OCI-M2 (cell line): ENCODE results near the gene CARNS1.
A peak's percentile ranks its signal among the peaks of the same experiment; 100 is the strongest.
"Not testable (repeated sequence)": the region's sequence is repeated elsewhere in the genome, so short reads cannot be mapped to it uniquely, and the experiment has no call there.

Experiments
- DNase-seq: peaks from one replicate; lab custom pipeline; 2025; ENCODE audit not compliant: unreplicated experiment; lab: John Stamatoyannopoulos, UW

CARNS1 gene

GRCh38 chr11:67423891-67424613 lies 8.6 kb downstream of the CARNS1 start:
- no peak for DNase-seq

DNA sequence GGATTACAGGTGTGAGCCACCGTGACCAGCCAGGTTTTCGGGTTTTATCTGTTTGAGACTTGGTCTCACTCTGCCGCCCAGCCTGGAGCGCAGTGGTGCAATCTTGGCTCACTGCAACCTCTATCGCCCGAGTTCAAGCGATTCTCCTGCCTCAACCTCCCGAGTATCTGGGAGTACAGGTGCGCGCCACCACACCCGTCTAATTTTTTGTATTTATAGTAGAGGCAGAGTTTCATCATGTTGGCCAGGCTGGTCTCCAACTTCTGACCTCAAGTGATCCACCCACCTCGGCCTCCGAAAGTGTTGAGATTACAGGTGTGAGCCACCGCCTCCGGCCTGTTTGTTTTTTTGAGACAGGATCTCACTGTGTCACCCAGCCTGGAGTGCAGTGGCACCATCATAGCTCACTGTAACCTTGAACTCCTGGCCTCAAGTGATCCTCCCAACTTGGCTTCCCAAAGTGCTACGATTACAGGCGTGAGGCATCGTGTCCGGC lies 11.9 kb downstream of the CARNS1 start:
- not testable (repeated sequence) for DNase-seq

GRCh38 chr11:67428052-67429001 lies 12.8 kb downstream of the CARNS1 start, which contains the start of gene RPS6KB2:
Gene RPS6KB2 (plus strand): TSS chr11:67428494. CDS start chr11:67428546, 52 bp downstream.
- DNase-seq, result peak; percentile 74

DNA sequence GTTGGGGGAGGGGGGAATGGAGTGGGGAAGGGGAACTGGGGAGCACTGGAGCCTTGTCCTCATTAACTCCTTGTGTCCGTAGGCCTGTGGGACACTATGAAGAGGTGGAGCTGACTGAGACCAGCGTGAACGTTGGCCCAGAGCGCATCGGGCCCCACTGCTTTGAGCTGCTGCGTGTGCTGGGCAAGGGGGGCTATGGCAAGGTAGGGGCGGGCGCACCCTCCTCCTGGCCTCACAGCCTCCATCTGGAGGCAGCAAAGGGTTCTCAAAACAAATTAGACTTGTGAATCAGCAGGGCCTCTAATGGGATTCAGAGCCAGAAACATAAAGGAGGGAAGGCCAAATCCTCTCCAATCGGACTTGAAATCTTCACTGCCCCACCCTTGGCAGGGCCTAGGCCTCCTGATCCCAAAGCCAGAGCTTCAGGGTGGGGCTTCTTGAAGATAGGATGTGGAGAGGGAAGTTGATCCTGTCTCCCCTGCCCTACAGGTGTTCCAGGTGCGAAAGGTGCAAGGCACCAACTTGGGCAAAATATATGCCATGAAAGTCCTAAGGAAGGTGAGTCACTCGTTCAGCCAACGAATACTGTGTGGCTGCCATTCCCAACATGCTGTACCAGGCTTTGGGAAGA lies 13.7 kb downstream of the CARNS1 start:
- DNase-seq, result no peak

DNA sequence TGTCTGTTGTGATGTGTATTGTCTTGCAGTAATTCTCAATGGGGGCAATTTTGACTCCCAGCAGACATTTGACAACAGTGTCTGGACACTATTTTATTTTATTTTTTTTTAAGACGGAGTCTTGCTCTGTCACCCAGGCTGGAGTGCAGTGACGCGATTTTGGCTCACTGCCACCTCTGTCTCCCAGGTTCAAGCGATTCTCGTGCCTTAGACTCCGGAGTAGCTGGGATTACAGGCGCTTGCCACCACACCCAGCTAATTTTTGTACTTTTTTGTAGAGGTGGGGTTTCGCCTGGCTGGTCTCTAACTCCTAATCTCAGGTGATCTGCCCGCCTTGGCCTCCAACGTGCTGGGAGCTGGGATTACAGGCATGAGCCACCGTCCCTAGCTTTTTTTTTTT lies 14.2 kb downstream of the CARNS1 start:
- DNase-seq, result no peak

- no peak for DNase-seq
Measured at GRCh38 chr11:67431346-67432249, 16.1 kb downstream of the CARNS1 start.

- no peak for DNase-seq
Measured at GRCh38 chr11:67432655-67433349, 17.3 kb downstream of the CARNS1 start.

GRCh38 chr11:67433536-67434394 lies 18.3 kb downstream of the CARNS1 start:
- DNase-seq, result no peak

DNA sequence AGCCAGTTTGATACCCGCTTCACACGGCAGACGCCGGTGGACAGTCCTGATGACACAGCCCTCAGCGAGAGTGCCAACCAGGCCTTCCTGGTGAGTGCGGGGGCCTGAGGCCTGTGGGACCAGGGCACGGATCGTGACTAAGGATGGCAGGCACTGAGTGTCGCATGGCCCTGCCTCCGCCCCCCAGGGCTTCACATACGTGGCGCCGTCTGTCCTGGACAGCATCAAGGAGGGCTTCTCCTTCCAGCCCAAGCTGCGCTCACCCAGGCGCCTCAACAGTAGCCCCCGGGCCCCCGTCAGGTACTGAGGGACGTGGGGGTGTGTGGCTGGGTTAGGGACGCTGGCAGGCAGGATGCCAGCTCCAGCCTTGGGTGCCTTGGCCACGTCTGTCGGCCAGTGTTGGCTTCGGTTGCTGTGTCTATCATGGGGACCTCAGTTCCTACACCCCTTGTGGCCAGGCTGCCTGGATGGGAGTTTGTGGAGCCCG lies 19.0 kb downstream of the CARNS1 start:
- no peak for DNase-seq

GRCh38 chr11:67435031-67435726 lies 19.7 kb downstream of the CARNS1 start:
- no peak for DNase-seq

DNA sequence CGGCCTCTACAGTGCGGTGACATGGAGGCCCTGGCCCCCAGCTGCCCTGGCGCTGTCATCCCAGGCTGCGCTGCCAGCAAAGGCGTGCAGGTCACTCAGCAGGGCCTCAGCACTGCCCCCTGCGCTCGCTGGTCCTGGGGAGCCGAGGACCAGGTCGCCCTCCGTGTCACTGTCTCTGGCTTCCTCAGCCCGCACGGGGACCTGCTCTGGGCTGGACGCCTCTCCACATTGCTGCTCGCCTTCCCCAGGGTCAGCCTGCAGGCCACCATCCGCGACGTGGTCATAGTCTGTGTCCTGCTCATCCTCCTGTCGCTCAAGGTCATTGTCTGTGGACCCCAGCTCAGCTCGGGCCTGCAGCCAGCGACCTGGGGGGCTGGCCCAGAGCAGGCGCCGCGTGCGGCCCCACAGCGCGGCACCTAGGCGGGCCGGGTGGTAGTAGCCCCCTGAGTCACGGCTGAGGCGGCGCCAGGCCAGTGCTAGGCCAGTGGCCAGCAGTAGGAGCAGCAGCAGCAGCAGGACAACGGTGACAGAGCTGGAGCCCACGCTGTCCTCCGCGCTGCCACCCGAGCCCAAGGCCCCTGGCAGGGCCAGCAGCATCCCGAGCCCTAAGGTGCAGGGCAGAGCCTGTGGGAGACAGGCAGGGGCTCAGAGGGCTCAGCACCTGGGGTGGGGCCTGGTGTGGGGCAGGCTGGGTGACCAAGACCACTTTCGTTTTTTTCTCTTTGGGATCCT lies 20.4 kb downstream of the CARNS1 start:
- no peak for DNase-seq

DNA sequence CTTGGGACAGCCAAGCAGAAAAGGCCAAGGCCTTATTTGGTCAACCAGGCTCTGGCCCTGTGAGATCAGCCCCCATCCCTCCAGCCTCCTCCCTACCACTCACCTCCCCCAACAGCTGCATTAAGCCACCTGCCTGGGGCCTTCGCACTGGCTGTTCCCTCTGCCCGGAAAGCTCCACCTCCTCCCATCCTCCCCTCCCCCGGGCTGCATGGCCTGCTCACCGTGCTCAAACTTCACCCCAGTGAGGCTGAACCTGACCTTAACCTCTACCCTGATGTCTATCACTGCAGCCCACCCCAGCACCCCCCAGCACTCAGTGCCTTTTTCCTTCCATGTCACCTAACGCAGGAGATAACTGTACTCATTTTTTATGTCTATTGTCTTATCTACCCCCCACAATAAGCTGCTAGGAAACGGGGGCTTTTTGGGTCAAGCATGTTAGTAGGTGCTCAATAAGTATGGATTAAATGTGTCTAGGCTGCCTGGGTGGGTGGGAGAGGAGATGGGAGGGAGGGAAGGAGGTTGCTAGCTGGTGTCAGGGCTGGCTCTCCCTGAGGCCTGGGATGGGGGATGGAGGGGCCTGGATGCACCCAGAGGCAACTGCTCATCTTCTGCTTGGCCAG lies 21.1 kb downstream of the CARNS1 start:
- no peak for DNase-seq

- DNase-seq, result no peak
Measured at GRCh38 chr11:67437082-67437808, 21.8 kb downstream of the CARNS1 start, which contains the start of gene PTPRCAP. Gene PTPRCAP (minus strand): TSS chr11:67437682. CDS start chr11:67437619, 63 bp downstream.

- no peak for DNase-seq
Measured at GRCh38 chr11:67437809-67438157, 22.3 kb downstream of the CARNS1 start.

GRCh38 chr11:67438158-67438902 lies 22.9 kb downstream of the CARNS1 start:
- no peak for DNase-seq
